Right cardiac atrium (tissue), 5 donors: ENCODE measurements around the gene MRPL38. TPM values are rescaled to one million over a fixed set of nuclear protein-coding genes. Genes with fewer than 3 reads are reported as not detected.

ENCODE experiments used
- ATAC-seq, 2 donors: fragments of 200-7000 bp; cut with Tn5 transposase; one replicate each; pipeline versions ENCODE4 v1.8.0 to v1.9.1; 2020; ENCODE audit warnings: moderate library complexity in 2 of 2, mild to moderate bottlenecking in 1 of 2
- DNase-seq, 3 donors: peaks; one replicate each; pipeline ENCODE4 v3.0.0-alpha.2; 2020
- H3K27ac ChIP-seq: one replicate; pipeline ENCODE4 v1.5.1; 2013; ENCODE audit warnings: mild to moderate bottlenecking, low read length, control low read depth, moderate library complexity
- H3K27me3 ChIP-seq: one replicate; pipeline ENCODE4 v1.6.1; 2013; ENCODE audit not compliant: control insufficient read depth, insufficient read depth
- H3K4me1 ChIP-seq: one replicate; pipeline ENCODE4 v1.6.1; 2013; ENCODE audit warnings: low read length; ENCODE audit not compliant: control insufficient read depth, insufficient read depth
- H3K4me3 ChIP-seq: one replicate; pipeline ENCODE4 v1.5.1; 2013; ENCODE audit warnings: low read length, control low read depth
- H3K9me3 ChIP-seq: one replicate; pipeline ENCODE4 v1.6.1; 2013; ENCODE audit warnings: low read length; ENCODE audit not compliant: control insufficient read depth
- WGBS: extraction: QIAGEN DNeasy Blood & Tissue Kit; methylation state at CpG from one replicate; pipeline ENCODE4 v1.1.7; 2013; 5-methylcytosine and 5-hydroxymethylcytosine counted together
- intact Hi-C, 4 donors: fragments of 100-400 bp; cut with DNase I; formaldehyde crosslinking; loops; one replicate each; pipeline versions ENCODE4 v1.11.0 to v1.14.0; 2022 to 2023
- polyA plus RNA-seq: library from polyadenylated mRNA; stranded (reverse); fragments of 200-250 nt; gene quantifications from one replicate; pipeline ENCODE4 v1.2.3, GENCODE V29; 2013
- total RNA-seq, 4 donors: library from RNA; stranded (reverse); fragmentation: NEBNext Ultra II Directional; extraction: Animal tissue kit (Norgen Biotek cat#: 25700); gene quantifications; one replicate each; pipeline ENCODE4 v1.2.1, GENCODE V29; 2021
- donor health status: healthy with polysubstance abuse.
- donor health status: DM: no; HTN: yes; CAD: no.
- donor health status: DM: no; HTN: no; CAD: no.
- donor health status: DM: no; HTN: yes; CAD: no; lungs with severe emphysema.
- donor health status: DM: yes; HTN: yes; CAD: no.

The MRPL38 gene
- total and polyA plus RNA-seq, 5 donors = 57.9 to 94.2 (median 76.2) TPM

DNA sequence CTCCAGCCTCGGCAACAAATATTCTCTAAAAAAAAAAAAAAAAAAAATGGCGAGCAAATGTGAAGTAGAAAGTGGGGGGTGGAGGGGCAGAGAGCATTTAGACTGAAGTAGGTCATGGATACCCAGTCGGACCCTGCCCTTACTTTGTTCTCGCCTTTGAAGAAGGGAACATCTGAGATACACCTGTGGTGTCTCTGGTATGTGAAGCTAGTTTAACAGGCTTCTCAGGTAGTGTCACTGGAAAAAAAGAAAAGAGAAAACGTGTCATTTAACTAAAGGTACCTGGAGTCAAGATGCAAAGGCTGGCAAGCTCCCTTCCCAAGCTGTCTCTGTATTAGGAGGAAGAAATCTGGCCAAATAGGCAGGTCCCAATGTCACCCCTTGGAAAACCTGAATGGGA lies 28.2 kb upstream of the MRPL38 start:
- H3K9me3 ChIP-seq = no peaks in the 10 kb centered on the region
- H3K27me3 ChIP-seq = no peaks in the 10 kb centered on the region
- DNase-seq = no peak
- intact Hi-C loops = no loop called here
- no peak overlapping the region for H3K4me3 ChIP-seq
- 92% methylated on average over 5 of the region's 5 CpGs for WGBS
- no peak for ATAC-seq
- H3K4me1 ChIP-seq = no peaks in the 10 kb centered on the region
- H3K27ac ChIP-seq = no peak overlapping the region

DNA sequence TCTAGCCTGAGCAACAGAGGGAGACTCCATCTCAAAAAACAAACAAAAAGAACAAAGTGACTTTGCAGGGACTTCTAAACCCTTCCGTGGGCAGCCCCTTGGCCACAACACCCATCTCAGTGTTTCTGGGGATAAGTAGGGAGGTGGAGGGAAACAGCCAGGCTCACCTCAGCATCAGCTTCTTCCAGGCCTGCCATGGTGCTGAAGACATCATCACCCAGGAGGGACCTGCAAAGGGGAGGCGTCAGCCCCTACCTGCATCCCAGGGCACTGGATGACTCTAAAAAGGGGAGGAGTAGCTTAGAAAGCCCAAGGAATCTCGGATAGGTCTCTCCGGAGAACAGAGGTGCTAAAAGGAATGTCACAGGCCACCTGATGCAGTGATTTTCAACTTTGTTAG lies 26.4 kb upstream of the MRPL38 start:
- no peaks in the 10 kb centered on the region for H3K27me3 ChIP-seq
- WGBS = 94% methylated on average over 4 of the region's 4 CpGs
- no peak for DNase-seq
- no peak for ATAC-seq
- no peak overlapping the region for H3K4me3 ChIP-seq
- no peaks in the 10 kb centered on the region for H3K9me3 ChIP-seq
- no peaks in the 10 kb centered on the region for H3K4me1 ChIP-seq
- intact Hi-C loops = no loop called here
- H3K27ac ChIP-seq = no peak overlapping the region

DNA sequence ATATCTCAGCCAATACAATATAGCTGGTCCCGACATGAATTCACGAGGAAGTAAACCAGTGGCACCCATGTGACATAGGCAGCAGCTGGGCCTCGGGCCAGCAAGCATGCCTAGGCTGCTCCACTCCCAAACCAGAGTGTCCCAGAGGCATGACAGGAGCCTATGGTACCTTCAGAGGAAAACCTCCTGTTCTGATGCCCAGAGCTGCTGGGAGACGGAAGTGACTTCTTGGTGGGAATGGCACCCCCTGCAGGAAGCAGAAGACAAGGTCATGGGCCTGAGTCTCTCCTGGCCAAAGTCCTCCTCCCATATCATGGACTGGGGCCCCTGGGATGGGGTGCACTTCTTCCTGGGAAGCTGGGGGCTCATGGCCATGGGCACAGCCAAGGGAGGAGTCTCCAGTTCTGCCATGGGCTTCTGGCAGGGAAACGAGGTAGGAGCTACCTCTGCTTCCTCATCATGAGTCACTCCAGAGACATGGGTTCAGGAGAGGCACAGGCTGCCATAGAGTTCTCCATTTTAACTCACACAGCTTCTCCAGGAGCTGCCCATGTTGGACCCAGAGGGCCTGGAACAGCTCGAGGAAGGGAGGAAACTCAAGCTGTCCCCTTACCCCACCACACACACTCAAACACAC lies 22.7 kb upstream of the MRPL38 start:
- Histone ChIP-seq H3K27ac (no peak overlapping the region), H3K4me1 (peaks cover 2% of the 10 kb centered on the region), H3K4me3 (no peak overlapping the region), H3K9me3 (no peaks in the 10 kb centered on the region), H3K27me3 (no peaks in the 10 kb centered on the region)
- intact Hi-C loops = no loop called here
- ATAC-seq (peak in 1 of 2 donors; percentile 24), DNase-seq (peak in 2 of 3 donors; percentile 1 to 47)
- 64% methylated on average over 6 of the region's 6 CpGs for WGBS

- ATAC-seq (no peak), DNase-seq (no peak)
- no peaks in the 10 kb centered on the region for H3K9me3 ChIP-seq
- no peaks in the 10 kb centered on the region for H3K27me3 ChIP-seq
- intact Hi-C loops = no loop called here
- H3K27ac ChIP-seq = no peak overlapping the region
- no peak overlapping the region for H3K4me3 ChIP-seq
- peaks cover 3% of the 10 kb centered on the region for H3K4me1 ChIP-seq
- 95% methylated on average over 4 of the region's 4 CpGs for WGBS
Observed at GRCh38 chr17:75926456-75926855, 21.8 kb upstream of the MRPL38 start.

GRCh38 chr17:75925912-75926311 lies 21.2 kb upstream of the MRPL38 start:
- intact Hi-C loops = no loop called here
- Histone ChIP-seq H3K4me1 (peaks cover 3% of the 10 kb centered on the region), H3K27me3 (no peaks in the 10 kb centered on the region), H3K9me3 (no peaks in the 10 kb centered on the region), H3K27ac (no peak overlapping the region), H3K4me3 (no peak overlapping the region)
- ATAC-seq (no peak), DNase-seq (peak in 1 of 3 donors; percentile 7)
- 96% methylated on average over 15 of the region's 15 CpGs for WGBS

DNA sequence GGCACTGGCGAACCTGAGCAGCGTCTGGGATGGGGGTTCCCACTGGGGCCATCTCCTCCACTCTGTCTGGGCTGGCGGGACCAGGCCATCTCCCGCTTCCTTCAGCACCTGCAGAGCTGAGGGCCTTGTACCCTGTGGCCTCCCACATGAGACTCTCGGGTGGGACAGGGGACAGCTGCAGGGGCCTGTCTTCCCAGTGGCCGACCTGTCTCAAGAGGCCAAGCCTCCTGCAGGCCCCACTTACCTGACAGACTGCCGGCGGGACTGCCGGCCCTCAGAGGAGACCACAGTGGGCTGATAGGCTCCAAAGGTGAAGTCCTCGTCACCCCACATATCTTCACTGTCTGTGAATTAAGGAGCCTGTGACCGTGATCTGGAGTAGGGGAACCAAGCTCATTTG lies 20.4 kb upstream of the MRPL38 start:
- no peak overlapping the region for H3K27ac ChIP-seq
- H3K4me3 ChIP-seq = no peak overlapping the region
- WGBS = 95% methylated on average over 11 of the region's 11 CpGs
- intact Hi-C loops = no loop called here
- peaks cover 3% of the 10 kb centered on the region for H3K4me1 ChIP-seq
- ATAC-seq (no peak), DNase-seq (peak in 1 of 3 donors; percentile 7)
- no peaks in the 10 kb centered on the region for H3K27me3 ChIP-seq
- H3K9me3 ChIP-seq = no peaks in the 10 kb centered on the region

- intact Hi-C loops = no loop called here
- DNase-seq (peak in 1 of 3 donors; percentile 6), ATAC-seq (no peak)
- H3K27me3 ChIP-seq = no peaks in the 10 kb centered on the region
- H3K4me1 ChIP-seq = peaks cover 3% of the 10 kb centered on the region
- H3K9me3 ChIP-seq = no peaks in the 10 kb centered on the region
- no peak overlapping the region for H3K27ac ChIP-seq
- H3K4me3 ChIP-seq = no peak overlapping the region
- 78% methylated on average over 19 of the region's 19 CpGs for WGBS
Observed at GRCh38 chr17:75922963-75923874, 18.5 kb upstream of the MRPL38 start.

DNA sequence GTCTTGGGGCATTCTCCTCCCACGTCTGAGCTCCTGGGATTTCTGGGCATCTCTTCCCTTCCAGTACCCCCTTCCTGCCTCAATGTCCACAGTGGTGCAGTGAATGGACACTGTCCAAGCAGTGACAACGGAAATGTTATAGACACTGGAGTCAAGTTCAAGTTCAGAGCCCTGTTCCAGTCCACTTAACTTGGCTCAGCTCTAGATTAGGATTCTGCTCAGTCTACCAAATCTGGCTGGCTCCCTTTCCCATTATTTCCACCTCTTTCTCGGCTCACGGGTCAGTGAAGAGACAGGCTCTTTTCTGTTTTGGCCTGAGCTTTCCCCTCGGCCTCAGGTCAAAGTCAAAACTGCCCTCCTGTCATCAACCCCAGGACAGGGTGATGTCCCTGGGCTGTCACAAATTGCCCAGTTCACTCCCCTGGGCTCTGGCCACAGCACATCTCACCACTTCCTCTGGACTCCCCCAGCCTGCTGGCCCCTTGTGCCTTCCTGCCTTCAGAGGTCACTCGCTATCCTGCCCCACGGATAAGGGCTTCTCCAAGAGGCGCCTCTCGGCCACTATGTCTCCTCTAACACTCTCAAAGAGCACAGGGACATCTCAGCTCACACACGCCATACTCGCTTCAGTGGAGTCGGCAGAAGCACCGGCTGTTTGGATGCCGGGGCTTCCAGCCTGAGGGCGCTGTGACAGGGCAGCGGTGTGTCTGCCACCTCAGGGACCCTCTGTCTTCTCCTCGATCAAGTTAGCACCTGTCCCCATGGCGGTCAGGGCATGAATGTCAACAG lies 17.7 kb upstream of the MRPL38 start:
- H3K4me3 ChIP-seq = no peak overlapping the region
- 61% methylated on average over 18 of the region's 18 CpGs for WGBS
- intact Hi-C loops = no loop called here

DNA sequence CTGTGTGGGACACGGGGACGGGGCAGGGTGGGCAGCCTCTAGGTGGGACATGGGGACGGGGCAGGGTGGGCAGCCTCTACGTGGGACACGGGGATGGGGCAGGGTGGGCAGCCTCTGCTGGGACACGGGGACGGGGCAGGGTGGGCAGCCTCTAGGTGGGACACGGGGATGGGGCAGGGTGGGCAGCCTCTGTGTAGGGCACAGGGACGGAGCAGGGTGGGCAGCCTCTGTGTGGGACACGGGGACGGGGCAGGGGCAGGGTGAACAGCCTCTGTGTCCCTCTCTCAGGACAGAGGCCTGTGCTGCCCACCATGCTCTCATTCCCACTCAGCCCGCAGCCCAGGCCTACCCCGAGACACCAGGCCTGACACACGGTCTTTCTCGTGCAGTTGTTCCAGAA lies 16.9 kb upstream of the MRPL38 start:
- Histone ChIP-seq H3K4me3 (no peak overlapping the region), H3K27me3 (no peaks in the 10 kb centered on the region), H3K27ac (no peak overlapping the region), H3K4me1 (peaks cover 3% of the 10 kb centered on the region), H3K9me3 (no peaks in the 10 kb centered on the region)
- DNase-seq (peak in 1 of 3 donors; percentile 2), ATAC-seq (no peak)
- WGBS = 95% methylated on average over 15 of the region's 15 CpGs
- intact Hi-C loops = no loop called here

More for the DNA sequence above, 17.7 kb upstream of the MRPL38 start:
- peak; percentile 38 to 42 for ATAC-seq
- Histone ChIP-seq H3K27ac (no peak overlapping the region), H3K27me3 (no peaks in the 10 kb centered on the region), H3K4me1 (peaks cover 3% of the 10 kb centered on the region), H3K9me3 (no peaks in the 10 kb centered on the region)
- peak in 1 of 3 donors; percentile 16 for DNase-seq

DNA sequence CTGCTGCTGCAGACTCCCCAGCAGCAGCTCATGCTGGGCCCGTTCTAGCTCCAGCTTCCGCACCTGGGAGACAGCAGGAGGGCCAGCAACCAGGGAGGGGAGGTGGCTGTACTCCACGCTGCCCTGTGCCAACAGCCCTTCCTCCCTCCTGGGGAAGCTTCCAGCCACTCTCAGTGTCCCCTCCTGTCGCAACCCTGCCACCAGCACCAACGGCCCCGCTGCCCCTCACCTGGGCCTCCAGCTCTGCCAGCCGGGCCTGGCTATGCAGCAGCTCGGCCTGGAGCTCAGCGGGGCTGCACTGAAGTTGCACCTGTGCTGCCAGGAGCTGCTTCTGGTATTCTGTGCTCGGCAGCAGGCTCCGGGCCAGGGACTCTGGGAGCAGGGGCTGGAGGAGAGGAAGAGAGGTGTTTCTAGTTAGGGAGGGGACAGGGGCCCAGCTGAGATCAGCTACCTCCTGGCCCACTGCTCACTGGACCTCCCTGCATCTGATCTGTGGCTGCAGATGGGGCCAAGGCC lies 15.4 kb upstream of the MRPL38 start:
- H3K4me3 ChIP-seq = no peak overlapping the region
- ATAC-seq = no peak
- WGBS = 79% methylated on average over 11 of the region's 11 CpGs
- H3K4me1 ChIP-seq = peaks cover 3% of the 10 kb centered on the region
- H3K27me3 ChIP-seq = no peaks in the 10 kb centered on the region
- no peak for DNase-seq
- intact Hi-C loops = loop anchor here in 1 of 4 donors (1.0 kb wide), 1 partner anchor 44 kb away; no protein-coding TSS in a partner anchor
- no peaks in the 10 kb centered on the region for H3K9me3 ChIP-seq
- no peak overlapping the region for H3K27ac ChIP-seq
